Lower leg skin (tissue), 3 donors: ENCODE data around the gene TUBE1.

Source experiments
- CTCF ChIP-seq, 3 donors: fragments of 450-650 bp; IDR thresholded peaks; one replicate each; pipeline ENCODE4 v1.5.1; 2016; ENCODE audit warnings: antibody characterized with exemption in 3 of 3, mild to moderate bottlenecking in 3 of 3, moderate library complexity in 2 of 3
- POLR2A ChIP-seq, 2 donors: fragments of 450-650 bp; IDR thresholded peaks; one replicate each; pipeline ENCODE4 v1.6.1; 2016 to 2017; ENCODE audit warnings: antibody characterized with exemption in 2 of 2, mild to moderate bottlenecking in 1 of 2, moderate library complexity in 1 of 2

- TF ChIP-seq CTCF (IDR thresholded peaks at IDR 0.05) = no peak
- no peak for TF ChIP-seq POLR2A (IDR thresholded peaks at IDR 0.05)
Observed at GRCh38 chr6:112058243-112059032, 28.8 kb downstream of the TUBE1 start.
